NCI-H2196 (cell line): ENCODE results near the gene CDKL4.
"Not testable (repeated sequence)": the region's sequence is repeated elsewhere in the genome, so short reads cannot be mapped to it uniquely, and the experiment has no call there.

ENCODE experiments used
- DNase-seq: peaks from one replicate; lab custom pipeline; 2025; ENCODE audit not compliant: unreplicated experiment; lab: John Stamatoyannopoulos, UW

CDKL4 gene

GRCh38 chr2:39243469-39244123 lies at the start of gene CDKL4:
Gene CDKL4 (minus strand): TSS chr2:39243970.
- DNase-seq: peak; percentile 17

- DNase-seq: no peak
Observed at GRCh38 chr2:39290433-39290832, 46.7 kb upstream of the CDKL4 start.

- DNase-seq: no peak
Observed at GRCh38 chr2:39289609-39290008, 45.8 kb upstream of the CDKL4 start.

- DNase-seq: no peak
Observed at GRCh38 chr2:39283561-39283960, 39.8 kb upstream of the CDKL4 start.

GRCh38 chr2:39281391-39281790 lies 37.6 kb upstream of the CDKL4 start:
- DNase-seq: no peak

GRCh38 chr2:39275016-39275415 lies 31.2 kb upstream of the CDKL4 start:
- no peak for DNase-seq

GRCh38 chr2:39269941-39270340 lies 26.2 kb upstream of the CDKL4 start:
- DNase-seq: no peak

- no peak for DNase-seq
Observed at GRCh38 chr2:39266916-39267434, 23.2 kb upstream of the CDKL4 start.

GRCh38 chr2:39266139-39266805 lies 22.5 kb upstream of the CDKL4 start:
- no peak for DNase-seq

GRCh38 chr2:39265315-39265714 lies 21.5 kb upstream of the CDKL4 start:
- no peak for DNase-seq

GRCh38 chr2:39264733-39265132 lies 21.0 kb upstream of the CDKL4 start:
- no peak for DNase-seq

GRCh38 chr2:39260087-39260486 lies 16.3 kb upstream of the CDKL4 start:
- DNase-seq: no peak

- DNase-seq: no peak
Observed at GRCh38 chr2:39256040-39256439, 12.3 kb upstream of the CDKL4 start.

GRCh38 chr2:39252888-39253518 lies 9.2 kb upstream of the CDKL4 start:
- DNase-seq: no peak

- DNase-seq: no peak
Observed at GRCh38 chr2:39247512-39248043, 3.8 kb upstream of the CDKL4 start.

GRCh38 chr2:39246382-39246980 lies 2.7 kb upstream of the CDKL4 start:
- no peak for DNase-seq

GRCh38 chr2:39244963-39245625 lies 1.3 kb upstream of the CDKL4 start:
- not testable (repeated sequence) for DNase-seq

GRCh38 chr2:39244241-39244862 lies 582 bp upstream of the CDKL4 start:
- DNase-seq: not testable (repeated sequence)

- no peak for DNase-seq
Observed at GRCh38 chr2:39241588-39241987, 2.2 kb downstream of the CDKL4 start.

- DNase-seq: no peak
Observed at GRCh38 chr2:39240758-39241157, 3.0 kb downstream of the CDKL4 start.
